Measurements from ENCODE around the gene RPS27A.
"Not testable (repeated sequence)": the region's sequence is repeated elsewhere in the genome, so short reads cannot be mapped to it uniquely, and the experiment has no call there.

DNA sequence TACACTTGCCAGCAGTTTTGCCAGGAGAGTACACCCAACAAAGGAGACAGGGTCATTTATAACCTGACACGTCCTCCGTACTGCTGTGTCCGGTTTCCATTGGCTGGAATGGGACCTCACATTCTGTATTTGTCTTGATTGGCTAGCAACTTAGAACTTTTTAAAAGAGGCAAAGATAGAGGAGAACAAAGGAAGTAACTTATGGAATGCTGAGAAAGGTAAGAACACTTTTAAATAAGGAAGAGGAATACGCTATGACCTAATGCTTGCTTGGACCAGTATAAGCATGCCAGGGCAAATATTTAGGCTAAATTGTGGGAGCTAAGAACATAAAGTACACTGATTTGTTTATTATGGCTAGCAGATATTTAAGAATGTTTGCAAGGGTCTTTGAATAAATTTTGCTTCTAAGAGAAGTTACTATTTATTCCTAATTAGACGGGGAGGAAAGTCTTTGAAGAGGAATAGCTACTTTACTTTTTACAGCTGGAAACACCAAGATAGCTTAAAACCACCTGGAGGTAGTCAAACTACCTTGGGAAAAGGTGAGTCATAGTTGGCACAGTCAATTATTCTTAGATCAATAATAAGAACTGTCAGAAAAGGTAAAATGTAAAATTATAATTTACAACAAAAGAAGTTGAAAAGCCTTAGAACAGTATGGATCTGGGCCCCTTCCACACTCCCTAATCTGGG, 48.5 kb downstream of the RPS27A start:
- TF ChIP-seq CHD2 (IDR thresholded peaks at IDR 0.05; ENCODE audit: borderline replicate concordance, low read depth, low read length); CBX3 (IDR thresholded peaks at IDR 0.05; ENCODE audit: borderline replicate concordance, low read depth); CREM (IDR thresholded peaks at IDR 0.05; ENCODE audit: low read depth); BACH1 (IDR thresholded peaks at IDR 0.05; ENCODE audit: borderline replicate concordance): not testable (repeated sequence)
- TF ChIP-seq, protein P1, sequence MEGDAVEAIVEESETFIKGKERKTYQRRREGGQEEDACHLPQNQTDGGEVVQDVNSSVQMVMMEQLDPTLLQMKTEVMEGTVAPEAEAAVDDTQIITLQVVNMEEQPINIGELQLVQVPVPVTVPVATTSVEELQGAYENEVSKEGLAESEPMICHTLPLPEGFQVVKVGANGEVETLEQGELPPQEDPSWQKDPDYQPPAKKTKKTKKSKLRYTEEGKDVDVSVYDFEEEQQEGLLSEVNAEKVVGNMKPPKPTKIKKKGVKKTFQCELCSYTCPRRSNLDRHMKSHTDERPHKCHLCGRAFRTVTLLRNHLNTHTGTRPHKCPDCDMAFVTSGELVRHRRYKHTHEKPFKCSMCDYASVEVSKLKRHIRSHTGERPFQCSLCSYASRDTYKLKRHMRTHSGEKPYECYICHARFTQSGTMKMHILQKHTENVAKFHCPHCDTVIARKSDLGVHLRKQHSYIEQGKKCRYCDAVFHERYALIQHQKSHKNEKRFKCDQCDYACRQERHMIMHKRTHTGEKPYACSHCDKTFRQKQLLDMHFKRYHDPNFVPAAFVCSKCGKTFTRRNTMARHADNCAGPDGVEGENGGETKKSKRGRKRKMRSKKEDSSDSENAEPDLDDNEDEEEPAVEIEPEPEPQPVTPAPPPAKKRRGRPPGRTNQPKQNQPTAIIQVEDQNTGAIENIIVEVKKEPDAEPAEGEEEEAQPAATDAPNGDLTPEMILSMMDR (IDR thresholded peaks at IDR 0.05 in 2 of 3, conservative IDR thresholded peaks at IDR 0.05 in 1 of 3; ENCODE audit: control insufficient read depth in 2 of 3, extremely low read depth in 1 of 3, insufficient read depth in 1 of 3, low read depth in 3 of 3, low read length in 3 of 3) = not testable (repeated sequence)
- TF ChIP-seq, protein P2, sequence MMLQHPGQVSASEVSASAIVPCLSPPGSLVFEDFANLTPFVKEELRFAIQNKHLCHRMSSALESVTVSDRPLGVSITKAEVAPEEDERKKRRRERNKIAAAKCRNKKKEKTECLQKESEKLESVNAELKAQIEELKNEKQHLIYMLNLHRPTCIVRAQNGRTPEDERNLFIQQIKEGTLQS (IDR thresholded peaks at IDR 0.05; ENCODE audit: borderline replicate concordance, extremely low read depth, low read depth, low read length) = not testable (repeated sequence)

Measured in GM12878 (cell line).